Hepatocyte (in vitro differentiated cells): ENCODE data around the gene SMYD5. TPM values are rescaled to one million over a fixed set of nuclear protein-coding genes. Genes with fewer than 3 reads are reported as not detected.
A peak's percentile ranks its signal among the peaks of the same experiment; 100 is the strongest.

Experiments
- DNase-seq: peaks from one replicate; pipeline ENCODE4 v3.0.0-alpha.2; 2016; ENCODE audit warnings: low spot score
- H2AFZ ChIP-seq: fragments of 200-600 bp; sonication (generic); 2 replicates; pipeline ENCODE4 v1.6.0; 2016; ENCODE audit warnings: antibody characterized with exemption, mild to moderate bottlenecking
- H3K27ac ChIP-seq: fragments of 200-600 bp; sonication (generic); 2 replicates; pipeline ENCODE4 v1.5.1; 2016; ENCODE audit warnings: mild to moderate bottlenecking
- H3K27me3 ChIP-seq: fragments of 200-600 bp; sonication (generic); 2 replicates; pipeline ENCODE4 v1.6.1; 2016
- H3K36me3 ChIP-seq: fragments of 200-600 bp; sonication (generic); replicated peaks from 2 replicates; pipeline ENCODE4 v1.5.1; 2016; ENCODE audit warnings: low read depth; ENCODE audit not compliant: insufficient read depth
- H3K4me1 ChIP-seq: fragments of 200-600 bp; sonication (generic); 2 replicates; pipeline ENCODE4 v1.5.1; 2016; ENCODE audit warnings: mild to moderate bottlenecking, moderate library complexity; ENCODE audit not compliant: insufficient read depth
- H3K4me2 ChIP-seq: fragments of 200-600 bp; sonication (generic); 2 replicates; pipeline ENCODE4 v1.6.0; 2016
- H3K4me3 ChIP-seq: fragments of 200-600 bp; sonication (generic); 2 replicates; pipeline ENCODE4 v1.5.1; 2016; ENCODE audit warnings: mild to moderate bottlenecking
- H3K79me2 ChIP-seq: fragments of 200-600 bp; sonication (generic); 2 replicates; pipeline ENCODE4 v1.6.0; 2017; ENCODE audit warnings: mild to moderate bottlenecking
- H3K9me2 ChIP-seq: fragments of 200-600 bp; sonication (generic); replicated peaks from 2 replicates; pipeline ENCODE4 v1.6.0; 2017; ENCODE audit warnings: mild to moderate bottlenecking; ENCODE audit not compliant: insufficient read depth
- H3K9me3 ChIP-seq: fragments of 200-600 bp; sonication (generic); 2 replicates; pipeline ENCODE4 v1.5.1; 2016; ENCODE audit warnings: low read depth, mild to moderate bottlenecking
- H4K20me1 ChIP-seq: fragments of 200-600 bp; sonication (generic); 2 replicates; pipeline ENCODE4 v1.6.0; 2016; ENCODE audit warnings: mild to moderate bottlenecking; ENCODE audit not compliant: insufficient read depth, poor library complexity, severe bottlenecking
- CTCF ChIP-seq: fragments of 200-600 bp; sonication (generic); IDR thresholded peaks from 2 replicates; pipeline ENCODE4 v1.5.1; 2016; ENCODE audit warnings: antibody characterized with exemption, mild to moderate bottlenecking; ENCODE audit not compliant: poor library complexity
- EZH2 ChIP-seq: fragments of 200-600 bp; sonication (generic); IDR thresholded peaks from 2 replicates; pipeline ENCODE4 v1.6.1; 2016; ENCODE audit warnings: antibody characterized with exemption, mild to moderate bottlenecking, borderline replicate concordance
- EZH2phosphoT487 ChIP-seq: fragments of 200-600 bp; sonication (generic); IDR thresholded peaks from one replicate; pipeline ENCODE4 v1.6.1; 2018; ENCODE audit warnings: antibody characterized with exemption, mild to moderate bottlenecking, low read depth, moderate library complexity; ENCODE audit not compliant: unreplicated experiment, severe bottlenecking
- WGBS: methylation state at CpG from one replicate; pipeline ENCODE4 v1.1.6; 2016; ENCODE audit warnings: low lambda C conversion rate; ENCODE audit errors: missing lambda C conversion rate; 5-methylcytosine and 5-hydroxymethylcytosine counted together
- polyA plus RNA-seq: library from polyadenylated mRNA; unstranded; fragments of >200 nt; fragmentation: Nextera tagmentation; extraction: Ambion mirVana; gene quantifications from 2 replicates; pipeline ENCODE4 v1.2.1, GENCODE V29; 2016
- total RNA-seq: library from RNA; depleted of rRNA; stranded (reverse); fragments of >200 nt; gene quantifications from 2 replicates; pipeline ENCODE4 v1.2.3, GENCODE V29; 2014

Gene SMYD5
- total and polyA plus RNA-seq, 2 experiments from 2014 or later = 10.0 to 28.3 TPM

- Histone ChIP-seq H3K9me2 (no peaks in the 10 kb centered on the region), H3K27ac (no peak overlapping the region), H3K79me2 (no peaks in the 10 kb centered on the region), H3K27me3 (peaks cover 21% of the 10 kb centered on the region), H3K4me1 (peaks cover 12% of the 10 kb centered on the region), H3K4me3 (no peak overlapping the region), H4K20me1 (no peaks in the 10 kb centered on the region), H2AFZ (no peak overlapping the region), H3K9me3 (no peaks in the 10 kb centered on the region), H3K4me2 (no peak overlapping the region), H3K36me3 (no peaks in the 10 kb centered on the region)
- TF ChIP-seq EZH2phosphoT487 (no peak), CTCF (no peak), EZH2 (no peak)
- 84% methylated on average over 6 of the region's 6 CpGs for WGBS
- DNase-seq = peak; percentile 21
Observed at GRCh38 chr2:73172963-73173362, 41.1 kb upstream of the SMYD5 start.

- Histone ChIP-seq H4K20me1 (no peaks in the 10 kb centered on the region), H2AFZ (no peak overlapping the region), H3K9me2 (no peaks in the 10 kb centered on the region), H3K4me1 (peaks cover 12% of the 10 kb centered on the region), H3K9me3 (no peaks in the 10 kb centered on the region), H3K36me3 (no peaks in the 10 kb centered on the region), H3K4me2 (no peak overlapping the region), H3K27me3 (peaks cover 22% of the 10 kb centered on the region), H3K27ac (no peak overlapping the region), H3K4me3 (no peak overlapping the region), H3K79me2 (no peaks in the 10 kb centered on the region)
- WGBS = 89% methylated on average over 7 of the region's 7 CpGs
- TF ChIP-seq EZH2 (no peak), EZH2phosphoT487 (no peak), CTCF (no peak)
- no peak for DNase-seq
Observed at GRCh38 chr2:73173781-73174180, 40.3 kb upstream of the SMYD5 start.

GRCh38 chr2:73174244-73174643 lies 39.8 kb upstream of the SMYD5 start:
- TF ChIP-seq EZH2phosphoT487 (no peak), CTCF (no peak), EZH2 (no peak)
- H2AFZ ChIP-seq = no peak overlapping the region
- no peaks in the 10 kb centered on the region for H3K36me3 ChIP-seq
- peaks cover 27% of the 10 kb centered on the region for H3K27me3 ChIP-seq
- peaks cover 12% of the 10 kb centered on the region for H3K4me1 ChIP-seq
- H3K4me3 ChIP-seq = no peak overlapping the region
- no peak overlapping the region for H3K27ac ChIP-seq
- H3K9me3 ChIP-seq = no peaks in the 10 kb centered on the region
- 93% methylated on average over 10 of the region's 10 CpGs for WGBS
- H3K4me2 ChIP-seq = no peak overlapping the region
- no peaks in the 10 kb centered on the region for H3K79me2 ChIP-seq
- DNase-seq = no peak
- H4K20me1 ChIP-seq = no peaks in the 10 kb centered on the region
- no peaks in the 10 kb centered on the region for H3K9me2 ChIP-seq
